DMS153 (cell line): Measurements from ENCODE around the gene STAB2.
"Not testable (repeated sequence)": the region's sequence is repeated elsewhere in the genome, so short reads cannot be mapped to it uniquely, and the experiment has no call there.

Experiments
- DNase-seq: peaks from one replicate; lab custom pipeline; 2025; lab: John Stamatoyannopoulos, UW

The STAB2 gene

DNA sequence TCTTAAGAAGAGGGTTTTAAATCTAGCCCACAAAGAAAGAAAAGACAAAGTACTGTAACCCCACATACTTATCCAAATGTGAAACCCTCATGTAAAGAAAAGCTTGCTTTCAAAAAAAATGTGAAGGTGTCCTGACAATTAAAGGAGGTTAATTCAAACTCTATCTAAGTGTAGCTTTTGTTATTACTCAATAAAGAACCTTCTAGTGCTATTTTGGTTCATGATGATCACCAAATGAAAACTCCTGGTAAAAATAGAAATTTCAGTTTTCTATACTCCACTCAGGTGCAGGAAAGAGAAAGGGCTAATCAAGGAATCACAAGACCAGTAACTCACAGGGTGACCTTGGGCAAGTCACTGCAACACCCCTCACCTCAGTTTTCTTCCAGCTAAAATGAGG is 1.6 kb downstream of the STAB2 start:
- DNase-seq, result no peak

DNA sequence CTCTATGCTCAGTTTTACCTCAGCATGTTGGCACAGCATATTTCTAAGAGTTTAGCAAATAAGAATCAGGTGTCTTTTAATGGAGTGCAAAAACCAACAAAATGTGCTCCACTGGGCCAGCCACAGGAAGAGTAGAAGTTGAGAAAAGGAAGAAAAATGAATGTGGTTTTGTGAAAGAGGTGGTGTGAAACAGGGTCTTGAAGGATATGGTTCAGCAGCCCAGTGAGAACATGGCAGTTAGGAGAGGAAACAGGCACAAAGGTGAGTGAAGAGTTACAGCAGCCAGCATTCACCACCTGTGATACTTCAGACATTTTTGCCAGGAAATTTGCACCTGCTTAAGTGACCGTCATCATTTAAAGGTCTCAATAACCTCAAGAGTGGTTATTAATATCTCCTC is 2.4 kb downstream of the STAB2 start:
- no peak for DNase-seq

DNA sequence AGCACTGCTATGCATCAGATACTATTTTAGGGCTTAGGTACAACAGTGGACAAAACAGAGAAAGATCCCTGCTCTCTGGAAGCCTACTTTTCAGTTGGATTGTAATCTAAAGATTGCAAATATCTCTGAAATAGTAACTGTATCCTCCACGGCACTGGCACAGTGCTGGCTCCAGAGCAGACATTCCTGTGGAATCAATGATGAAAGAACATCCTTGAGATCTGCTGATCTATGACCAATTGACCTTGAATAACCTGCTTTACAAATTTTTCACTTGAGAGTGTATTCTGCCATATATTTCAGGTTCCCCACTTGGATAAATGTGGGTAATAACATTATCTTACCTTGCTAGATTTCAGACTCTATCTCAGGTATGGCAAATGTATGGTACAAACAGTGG is 3.2 kb downstream of the STAB2 start:
- DNase-seq, result no peak

DNA sequence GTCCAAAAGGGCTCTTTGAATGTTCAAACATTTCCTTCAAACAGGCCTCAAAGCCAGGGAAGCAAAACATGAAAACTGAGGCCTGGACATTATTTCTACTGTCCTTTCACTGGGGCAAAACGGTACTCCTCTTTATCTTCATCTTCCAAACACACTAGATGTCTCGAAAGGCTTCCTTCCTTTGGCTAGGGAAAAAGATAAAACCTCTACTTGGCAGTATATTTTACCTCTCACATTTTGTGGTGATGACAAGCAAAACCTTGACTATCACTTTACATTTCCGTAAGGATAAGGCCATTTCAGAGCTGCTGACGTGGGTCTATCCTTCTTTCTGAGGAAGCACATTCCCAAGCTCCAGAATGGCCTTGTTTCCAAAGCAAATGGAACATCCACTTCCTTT is 9.9 kb downstream of the STAB2 start:
- no peak for DNase-seq

DNA sequence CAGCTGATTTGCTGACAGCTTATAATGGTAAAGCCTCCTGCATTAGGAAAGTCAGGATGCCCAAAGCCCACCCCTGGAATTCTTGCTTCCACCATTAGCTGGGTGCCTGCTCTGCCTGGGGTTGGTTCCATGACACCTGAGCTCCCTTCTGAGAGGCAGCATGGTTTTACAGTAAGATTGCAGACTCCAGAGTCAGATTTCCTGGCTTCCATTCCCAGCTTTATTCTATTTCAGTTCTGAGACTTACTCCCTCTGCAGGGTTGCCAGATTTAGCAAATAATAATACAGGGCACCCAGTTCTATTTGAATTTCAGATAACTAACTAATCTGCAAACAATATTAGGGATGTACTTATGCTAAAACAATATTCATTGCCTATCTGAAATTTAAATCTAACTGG is 12.2 kb downstream of the STAB2 start:
- DNase-seq, result no peak

DNA sequence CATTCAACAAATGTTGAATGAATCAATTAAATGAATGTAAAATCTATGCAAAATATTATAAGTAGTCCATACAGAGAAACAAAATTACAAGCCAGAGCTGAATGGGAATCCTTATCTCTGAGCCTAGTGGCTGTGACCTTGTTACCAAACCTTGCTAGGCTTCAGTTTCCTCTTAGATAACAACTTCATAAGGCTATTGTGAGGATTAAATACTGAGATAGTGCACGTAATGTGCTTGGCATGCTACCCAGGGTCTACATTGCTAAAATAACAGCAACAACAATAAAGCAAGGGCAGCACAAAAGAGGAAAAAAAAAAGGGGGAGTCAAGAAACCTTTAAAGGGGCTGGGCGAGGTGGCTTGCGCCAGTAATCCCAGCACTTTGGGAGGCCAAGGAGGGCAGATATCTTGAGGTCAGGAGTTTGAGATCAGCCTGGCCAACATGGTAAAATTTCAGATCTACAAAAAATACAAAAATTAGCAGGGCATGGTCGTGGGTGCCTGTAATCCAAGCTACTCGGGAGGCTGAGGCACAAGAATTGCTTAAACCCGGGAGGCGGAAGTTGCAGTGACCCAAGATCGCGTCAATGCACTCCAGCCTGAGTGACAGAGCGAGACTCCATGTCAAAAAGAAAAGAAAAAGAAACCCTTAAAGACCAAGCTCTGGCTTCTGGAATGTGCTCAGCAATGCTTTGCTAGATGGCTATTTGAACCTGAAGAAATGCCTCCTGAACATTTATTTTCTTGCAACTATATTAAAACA is 14.1 kb downstream of the STAB2 start:
- no peak for DNase-seq

DNA sequence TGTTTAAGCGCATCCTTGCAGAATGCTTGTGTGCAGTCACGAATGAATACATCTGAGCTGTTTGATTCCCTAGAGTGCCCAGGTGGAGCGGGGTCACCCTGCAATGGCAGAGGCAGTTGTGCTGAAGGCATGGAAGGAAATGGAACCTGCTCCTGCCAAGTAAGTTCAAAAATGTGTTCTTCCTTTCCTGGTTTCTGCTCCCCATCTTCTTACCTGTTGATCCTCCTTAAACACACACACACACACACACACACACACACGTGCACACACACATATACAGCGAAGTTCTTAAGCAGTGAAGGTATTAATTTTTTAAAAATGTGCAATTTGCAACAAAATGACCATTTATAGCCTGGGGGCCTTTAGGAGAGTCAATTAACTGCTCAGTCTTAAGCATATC is 33.3 kb downstream of the STAB2 start:
- no peak for DNase-seq

DNA sequence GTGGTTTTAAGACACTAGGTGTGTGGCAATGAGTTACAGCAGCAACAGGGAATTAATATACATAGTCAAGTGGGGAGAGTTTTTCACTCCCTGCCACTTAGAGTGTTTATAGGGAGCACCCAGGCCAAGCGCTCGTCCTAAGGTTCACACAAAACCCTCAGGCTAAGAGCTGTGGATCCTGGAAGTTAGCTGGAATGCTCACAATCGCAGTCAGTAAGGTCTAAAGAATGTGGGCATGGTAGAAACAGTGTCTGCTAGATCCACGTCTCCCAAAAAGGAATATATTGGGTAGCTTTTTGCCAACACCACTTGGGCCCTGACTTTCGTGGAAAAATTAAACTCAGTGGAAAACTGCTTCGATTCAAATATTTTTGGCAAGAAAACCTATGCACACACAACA is 36.6 kb downstream of the STAB2 start:
- no peak for DNase-seq

DNA sequence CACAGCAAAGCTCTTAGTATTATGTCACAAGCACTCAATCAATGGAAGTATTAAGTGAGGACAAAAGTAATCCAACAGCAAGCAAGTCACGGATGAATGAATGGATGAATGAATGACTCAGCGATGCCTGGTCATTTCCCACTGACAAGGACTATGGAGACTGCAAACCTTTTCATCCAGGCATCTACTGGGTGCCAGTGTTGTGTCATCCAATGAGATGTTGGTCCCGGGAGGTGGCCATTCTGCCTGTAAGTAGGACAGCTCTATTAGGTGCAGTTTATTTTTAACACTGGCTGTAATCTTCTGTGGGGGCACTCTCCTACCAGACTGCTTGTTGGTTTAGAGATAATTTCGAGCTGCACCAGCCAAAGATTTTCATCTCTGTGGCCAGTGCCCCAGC is 39.4 kb downstream of the STAB2 start:
- DNase-seq, result peak; percentile 89

DNA sequence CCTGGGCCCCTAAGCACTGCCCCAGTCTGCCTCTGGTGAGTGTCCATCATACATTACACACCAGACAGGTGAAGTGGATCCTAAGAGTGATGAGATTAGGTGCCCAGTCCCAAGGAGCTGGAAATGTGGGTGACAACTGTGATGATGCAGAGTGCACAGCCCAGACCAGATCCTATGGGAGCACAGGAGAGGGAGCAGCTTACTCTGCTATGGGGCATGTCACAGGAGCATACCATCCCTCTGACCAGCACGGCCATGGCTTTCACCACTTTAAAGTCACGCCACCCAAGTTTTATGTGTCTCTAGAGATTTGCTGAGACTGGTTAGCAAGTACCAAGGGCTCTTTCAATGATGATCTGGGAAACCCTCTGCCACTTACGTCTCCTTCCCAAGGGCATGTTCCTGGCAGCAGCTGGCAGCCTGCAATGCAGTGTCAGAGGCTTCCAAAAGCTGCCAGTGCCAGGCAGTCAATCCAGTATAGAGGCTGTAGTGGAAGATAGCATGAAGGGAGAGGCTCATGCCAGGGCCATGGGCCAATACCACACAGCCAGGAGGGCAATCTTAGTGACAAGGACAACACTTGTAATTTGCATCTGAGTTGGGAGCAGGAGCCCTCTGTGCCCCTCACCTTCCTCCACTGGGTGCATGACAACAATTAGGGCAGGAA is 40.2 kb downstream of the STAB2 start:
- no peak for DNase-seq

DNA sequence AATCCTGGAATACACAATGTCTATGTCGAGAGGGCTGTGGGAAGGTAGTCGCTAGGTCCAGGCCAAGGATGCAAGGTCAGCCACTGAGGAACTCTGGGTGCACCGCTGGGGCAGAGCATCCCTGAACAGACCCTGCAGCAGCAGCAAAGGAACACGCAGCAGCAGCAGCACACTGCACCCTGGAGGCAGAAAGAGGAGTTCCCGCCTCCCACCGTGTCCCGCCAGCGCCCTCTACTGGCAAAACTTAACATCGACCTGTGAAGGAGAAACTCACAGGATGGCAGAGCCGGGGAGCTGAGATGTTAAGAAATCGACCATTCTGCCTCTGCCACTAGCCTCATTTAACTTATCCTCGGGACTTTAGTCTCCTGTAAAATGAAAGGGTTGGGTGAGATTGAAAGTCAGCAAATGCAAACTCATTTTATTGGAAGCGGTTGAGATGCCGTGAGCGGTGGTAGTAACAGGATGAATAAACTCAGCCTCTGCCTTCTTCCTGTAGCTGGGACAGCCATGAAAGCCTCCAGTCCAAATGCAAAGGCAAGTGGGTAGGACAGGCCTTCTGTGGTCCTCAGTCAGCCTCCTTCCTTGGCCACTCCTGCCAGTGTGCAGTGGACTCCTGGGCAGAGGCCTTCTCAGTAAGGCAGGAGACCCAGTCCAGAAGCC is 45.6 kb downstream of the STAB2 start:
- peak; percentile 27 for DNase-seq

DNA sequence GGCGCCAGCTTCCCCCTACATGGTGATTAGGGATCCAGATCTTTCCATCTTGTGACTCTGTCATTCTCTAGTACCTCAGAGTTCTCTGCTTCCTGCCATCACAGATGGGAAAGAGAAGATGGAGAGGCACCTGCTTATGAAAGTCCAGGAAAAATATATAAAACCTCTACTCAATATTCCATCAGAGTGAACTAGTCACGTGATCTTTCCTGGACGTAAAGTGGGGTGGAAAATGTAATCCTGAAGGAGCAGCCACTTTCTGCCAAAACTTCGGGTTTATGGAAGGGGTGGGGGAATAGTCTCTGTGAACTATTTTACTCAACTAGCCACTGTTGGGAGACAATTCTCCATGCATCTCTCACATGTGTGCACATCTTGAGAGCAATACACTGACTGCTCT is 47.7 kb downstream of the STAB2 start:
- no peak for DNase-seq

DNA sequence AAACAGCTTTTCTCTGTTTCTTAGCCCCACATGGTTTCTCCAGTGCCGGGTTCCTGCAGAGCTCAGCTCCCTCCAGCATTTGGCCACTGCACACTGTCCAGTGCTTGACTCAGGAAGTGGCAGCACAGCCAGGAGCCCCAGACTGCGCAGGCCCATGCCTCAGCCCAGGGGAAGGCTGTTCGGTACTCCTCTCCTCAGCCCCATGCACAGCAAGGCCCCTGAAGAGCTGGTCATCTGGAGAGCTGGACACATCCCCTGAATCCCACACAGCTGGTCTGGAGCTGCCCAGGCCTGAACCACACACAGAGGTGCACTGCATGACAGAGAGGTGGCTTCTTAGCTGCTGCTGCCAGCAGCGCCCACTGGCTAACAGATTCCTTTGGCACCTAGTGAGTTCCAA is 48.3 kb downstream of the STAB2 start:
- DNase-seq, result no peak

DNA sequence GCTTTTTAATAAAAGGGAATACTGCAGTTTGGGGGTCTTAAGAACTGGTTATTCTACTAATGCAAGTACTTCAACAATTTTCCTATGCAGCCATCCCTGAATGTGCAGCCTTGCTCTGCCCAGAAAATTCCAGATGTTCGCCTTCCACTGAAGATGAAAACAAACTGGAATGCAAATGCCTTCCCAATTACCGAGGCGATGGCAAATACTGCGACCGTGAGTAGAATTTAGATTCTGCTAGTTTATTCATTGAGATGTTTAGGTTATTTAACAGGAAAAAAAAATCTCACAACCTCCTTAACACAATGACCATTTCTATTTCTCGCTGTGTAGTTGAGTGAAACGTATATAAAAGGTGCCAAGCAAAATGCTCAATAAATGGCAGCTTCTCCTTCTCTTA is 49.9 kb downstream of the STAB2 start:
- DNase-seq, result no peak

DNA sequence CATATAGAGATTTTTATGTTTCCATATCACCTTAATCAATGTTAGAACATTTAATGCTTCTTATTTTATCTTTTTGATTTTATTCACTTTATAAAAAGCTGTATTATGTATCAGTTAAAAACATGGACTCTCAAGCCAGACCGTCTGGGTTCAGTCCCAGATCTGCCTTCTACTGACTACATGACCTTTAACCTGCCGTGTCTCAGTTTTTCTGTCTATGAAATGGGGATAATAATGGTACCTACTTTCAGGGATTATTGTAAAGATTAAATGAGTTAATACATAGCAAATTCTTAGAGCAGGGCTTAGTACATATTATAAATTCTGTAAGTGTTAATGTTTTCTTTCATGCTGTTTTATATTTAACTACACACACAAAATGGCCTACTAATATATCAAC is 50.4 kb downstream of the STAB2 start:
- DNase-seq, result no peak

DNA sequence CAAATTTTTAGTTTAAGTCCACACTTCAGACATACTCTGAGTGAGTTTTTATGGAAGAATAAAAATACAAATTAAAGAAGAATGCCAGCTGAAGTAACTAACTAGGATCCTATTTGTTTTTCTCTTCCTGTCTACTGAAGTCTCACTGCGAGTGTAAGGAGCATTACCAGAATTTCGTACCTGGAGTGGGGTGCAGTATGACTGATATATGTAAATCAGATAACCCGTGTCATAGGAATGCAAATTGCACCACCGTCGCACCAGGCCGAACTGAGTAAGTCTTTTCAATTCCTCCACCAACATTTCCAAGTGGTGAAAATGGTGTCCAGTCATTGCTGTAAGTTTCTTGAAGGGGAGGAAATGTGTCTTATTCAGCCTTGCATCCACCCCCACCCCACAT is 52.9 kb downstream of the STAB2 start:
- no peak for DNase-seq

DNA sequence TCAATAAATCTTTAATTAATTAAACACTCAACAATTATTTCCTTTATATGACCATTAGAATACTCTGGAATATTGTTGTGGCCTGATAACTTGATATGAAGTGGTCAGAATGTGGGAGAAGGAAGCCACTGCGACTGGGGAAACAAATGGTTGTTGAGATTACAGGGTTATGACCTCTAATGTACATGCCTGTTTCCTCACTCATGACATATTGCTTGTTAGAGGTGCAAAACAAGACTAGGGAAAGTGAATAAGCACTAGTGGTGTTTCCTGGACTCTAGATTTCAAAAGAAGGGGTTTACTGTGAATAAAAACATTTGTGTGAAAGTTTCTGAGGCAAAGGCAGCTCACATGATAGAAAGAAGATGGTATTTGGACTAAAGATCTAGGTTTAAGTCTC is 53.3 kb downstream of the STAB2 start:
- DNase-seq, result no peak

DNA sequence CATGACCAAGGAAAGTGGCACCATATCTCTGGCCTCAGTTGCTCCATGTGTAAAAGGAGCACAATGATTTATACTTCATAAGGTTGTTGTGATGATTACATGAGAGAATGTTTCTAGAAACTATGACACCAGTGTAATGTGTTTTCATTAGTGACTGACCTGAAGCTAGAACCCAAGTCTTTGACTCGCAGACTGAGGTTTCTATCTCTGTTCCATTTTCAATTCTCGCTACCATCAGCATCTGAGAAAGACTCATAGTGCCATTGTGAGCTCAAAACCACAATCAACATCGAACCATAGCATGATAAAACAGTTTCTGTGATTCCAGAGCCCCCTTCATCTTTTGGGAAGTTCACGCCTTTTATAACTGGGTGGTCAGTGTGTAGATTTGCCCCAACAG is 53.8 kb downstream of the STAB2 start:
- DNase-seq, result no peak

DNA sequence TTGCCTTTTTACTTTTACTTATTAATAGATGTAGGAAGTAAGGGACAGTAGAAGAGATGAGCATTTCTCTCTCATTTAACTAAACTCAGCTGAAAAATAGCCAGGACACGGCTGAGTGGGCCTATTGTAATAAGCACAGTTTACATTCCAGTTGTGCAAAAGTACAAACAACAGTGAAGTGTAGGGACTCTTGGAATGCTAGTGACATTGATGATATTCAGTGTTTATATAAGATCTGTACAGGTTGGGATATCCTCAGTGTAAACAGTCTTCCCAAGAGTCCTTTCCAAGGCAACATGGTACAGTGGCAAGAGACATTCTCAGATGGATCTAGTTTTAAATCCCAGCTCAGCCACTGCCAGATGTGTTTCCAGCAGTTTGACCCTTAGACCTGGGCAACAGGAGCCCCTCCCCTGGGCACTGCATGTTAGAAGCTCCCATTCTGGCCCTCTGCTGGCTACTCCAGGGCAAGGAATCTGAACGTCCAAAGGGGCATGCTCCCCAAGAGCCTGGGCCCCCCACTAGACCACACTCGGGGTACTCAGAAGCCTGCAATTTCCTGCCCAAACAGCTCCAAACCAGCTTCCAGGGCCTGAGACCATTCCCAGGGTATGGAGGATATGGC is 55.3 kb downstream of the STAB2 start:
- DNase-seq, result no peak

DNA sequence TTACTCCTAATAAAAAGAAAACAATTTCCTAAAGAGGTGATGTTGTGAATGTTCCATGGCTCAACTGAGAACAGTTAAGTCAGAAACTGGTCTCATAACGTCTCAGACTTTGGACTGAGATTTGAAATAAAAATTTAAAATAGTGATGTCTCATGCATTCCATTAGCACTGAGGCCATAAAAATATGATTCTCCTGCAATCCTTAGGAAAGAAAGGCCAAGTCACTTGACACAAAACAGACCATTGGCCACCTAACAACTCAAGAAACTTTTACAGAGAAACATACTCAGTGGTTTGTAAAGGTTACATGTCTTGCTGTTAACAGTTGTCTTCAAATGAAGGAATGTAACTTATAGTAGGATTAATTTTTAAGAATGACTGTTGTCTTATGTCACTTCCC is 58.1 kb downstream of the STAB2 start:
- no peak for DNase-seq

DNA sequence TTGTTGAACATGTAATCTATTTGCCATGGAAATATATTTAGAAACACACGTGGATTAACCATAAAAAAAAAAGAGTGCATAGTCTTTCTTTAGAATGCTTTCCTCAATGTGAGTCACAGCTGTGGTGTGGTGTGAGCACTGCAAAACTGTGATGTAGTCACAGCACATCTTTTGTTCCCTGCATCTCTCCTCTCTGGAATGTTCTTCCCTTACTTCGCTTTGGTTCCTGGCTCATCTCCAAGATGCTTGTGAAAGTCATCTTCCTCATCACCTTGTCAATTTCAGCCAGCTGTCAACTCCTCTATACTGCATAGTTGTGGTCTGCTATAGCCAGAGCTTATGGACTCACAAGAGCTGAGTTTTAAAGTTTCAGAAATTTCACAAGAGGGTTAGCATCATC is 60.2 kb downstream of the STAB2 start:
- no peak for DNase-seq

DNA sequence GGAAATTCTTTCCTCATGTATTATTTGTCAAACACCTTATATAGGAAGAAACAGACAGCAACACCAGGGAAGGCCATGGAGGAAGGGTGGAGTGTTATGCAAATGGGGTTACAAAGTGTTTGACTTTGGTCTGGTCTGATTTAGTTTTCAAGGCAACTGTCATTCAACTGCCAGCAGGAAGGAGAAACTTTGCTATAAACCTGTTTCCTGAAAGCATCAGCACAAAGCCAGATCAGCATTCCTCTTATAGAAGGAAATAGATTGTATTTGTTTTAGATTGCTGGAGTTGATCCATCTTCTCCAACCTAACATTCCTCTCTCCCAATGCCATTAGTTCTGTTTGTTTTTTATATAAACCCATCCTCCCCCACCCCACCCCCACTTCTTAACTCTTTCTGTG is 65.7 kb downstream of the STAB2 start:
- peak; percentile 87 for DNase-seq

DNA sequence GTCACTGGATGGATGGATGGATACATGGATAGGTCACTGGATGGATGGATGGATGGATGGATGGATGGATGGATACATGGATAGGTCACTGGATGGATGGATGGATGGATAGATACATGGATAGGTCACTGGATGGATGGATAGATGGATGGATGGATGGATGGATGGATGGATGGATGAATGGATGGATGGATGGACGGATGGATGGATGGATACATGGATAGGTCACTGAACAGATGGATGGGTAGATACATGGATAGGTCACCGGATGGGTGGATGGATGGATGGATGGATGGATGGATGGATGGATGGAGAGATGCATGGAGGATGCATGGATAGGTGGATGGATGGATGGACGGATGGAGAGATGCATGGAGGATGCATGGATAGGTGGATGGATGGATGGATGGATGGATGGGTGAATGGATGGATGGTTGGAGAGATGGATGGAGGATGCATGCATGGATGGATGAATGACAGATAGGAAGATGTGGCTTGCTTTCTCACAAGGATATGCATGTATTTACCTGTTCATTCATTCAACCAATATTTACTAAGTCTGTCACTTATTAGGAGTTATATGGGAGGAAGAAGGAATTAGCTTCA is 66.6 kb downstream of the STAB2 start:
- not testable (repeated sequence) for DNase-seq
